ENCODE measurements around the gene FNIP2. TPM values are rescaled to one million over a fixed set of nuclear protein-coding genes. Genes with fewer than 3 reads are reported as not detected.
A peak's percentile ranks its signal among the peaks of the same experiment; 100 is the strongest.

Gene FNIP2
- total and polyA plus RNA-seq, 9 of the 15 experiments (the other 6 are each of a cell fraction or from before 2014, with no cell fraction given) = 1.7 to 15.5 (median 8.3) TPM

- TF ChIP-seq FOSL1 (tag; conservative IDR thresholded peaks at IDR 0.05) = peak; percentile 46; the same call in 1 of the 2 replicates
- peak; percentile 9; the same call in 1 of the 2 replicates for TF ChIP-seq USF2 (CRISPR knock-in tag; IDR thresholded peaks at IDR 0.05)
- no peak for TF ChIP-seq XRCC3 (IDR thresholded peaks at IDR 0.05)
- TF ChIP-seq BRD4 (IDR thresholded peaks at IDR 0.05) = no peak
- TF ChIP-seq USF1 (CRISPR knock-in tag; IDR thresholded peaks at IDR 0.05) = peak; percentile 33; the same call in 1 of the 2 replicates
- TF ChIP-seq BHLHE40 (IDR thresholded peaks at IDR 0.05; ENCODE audit: low read length) = peak; percentile 54
- TF ChIP-seq CEBPB (tag; IDR thresholded peaks at IDR 0.05) = 0 out of 2 replicates have a peak, but pooled peaks have one; percentile 16
These were observed 37.0 kb downstream of the FNIP2 start (continued) for GRCh38 chr4:158805635-158806471.

GRCh38 chr4:158807691-158808090 is 38.9 kb downstream of the FNIP2 start:
- in situ Hi-C loops (cut with MboI) (no loop called here), intact Hi-C loops (cut with micrococcal nuclease) (no loop called here)
- H2AFZ ChIP-seq (ENCODE audit: low read depth, low read length) = no peak overlapping the region
- no peak overlapping the region for H3K4me3 ChIP-seq
- H3K4me1 ChIP-seq (replicated peaks in 1 of 2; ENCODE audit: control insufficient read depth in 2 of 2, insufficient read depth in 2 of 2, low read length in 2 of 2) = peaks cover 12 to 38% of the 10 kb centered on the region in 2 experiments
- H3K79me2 ChIP-seq (ENCODE audit: control insufficient read depth, insufficient read depth, low read length) = peaks cover 12% of the 10 kb centered on the region; the same call in 1 of the 3 replicates
- FAIRE-seq (no peak), ATAC-seq (no peak), DNase-seq (ENCODE audit: extremely low read depth in 1 of 4, low spot score in 3 of 4) (no peak)
- H3K9me1 ChIP-seq (ENCODE audit: control insufficient read depth, insufficient read depth, low read length) = no peaks in the 10 kb centered on the region
- ChIA-PET CTCF (ENCODE audit: low intra/inter-chr PET ratio) (no interaction called here), POLR2A (no interaction called here)
- H3K36me3 ChIP-seq (ENCODE audit: control insufficient read depth, insufficient read depth, low read length) = no peaks in the 10 kb centered on the region
- no peak overlapping the region for H3K4me2 ChIP-seq (ENCODE audit: insufficient read depth, low read length)
- WGBS (ENCODE audit: insufficient coverage, low coverage, missing lambda C conversion rate) = 18% methylated on average over 3 of the region's 3 CpGs
- H3K9ac ChIP-seq (ENCODE audit: insufficient read depth in 1 of 2, low read depth in 2 of 2, low read length in 2 of 2) = no peak overlapping the region
- no peaks in the 10 kb centered on the region for H3K27me3 ChIP-seq (ENCODE audit: control insufficient read depth in 2 of 2, insufficient read depth in 2 of 2, low read length in 2 of 2)
- no peaks in the 10 kb centered on the region for H3K9me3 ChIP-seq (replicated peaks; ENCODE audit: control insufficient read depth, insufficient read depth, low read depth, low read length)
- H3K27ac ChIP-seq (ENCODE audit: extremely low read depth, low read depth, low read length) = no peak overlapping the region
- BruUV-seq (replicated peaks) = no TSS peak
- H4K20me1 ChIP-seq (replicated peaks; ENCODE audit: control insufficient read depth, insufficient read depth, low read length) = 0 out of 2 replicates have a peak, but pooled peaks cover 3% of the 10 kb centered on the region
- TF ChIP-seq U2AF1 (optimal IDR thresholded peaks at IDR 0.05; ENCODE audit: low read depth, low read length) (no peak), HMBOX1 (IDR thresholded peaks at IDR 0.05) (no peak), ZNF121 (CRISPR knock-in tag; conservative IDR thresholded peaks at IDR 0.05) (no peak), ARID1B (IDR thresholded peaks at IDR 0.05) (peak; percentile 52; the same call in 1 of the 2 replicates), ZNF444 (CRISPR knock-in tag; IDR thresholded peaks at IDR 0.05) (no peak), SMARCE1 (IDR thresholded peaks at IDR 0.05) (peak; percentile 55; the same call in 1 of the 2 replicates), MEIS2 (IDR thresholded peaks at IDR 0.05; ENCODE audit: partially characterized antibody) (peak; percentile 30), FOXJ3 (CRISPR knock-in tag; IDR thresholded peaks at IDR 0.05) (no peak)

All from K562 (cell line).